Left colon (tissue), 2 donors: ENCODE data around the gene GPT2. TPM values are rescaled to one million over a fixed set of nuclear protein-coding genes. Genes with fewer than 3 reads are reported as not detected.

Experiments
- ATAC-seq: fragments of 200-7000 bp; cut with Tn5 transposase; one replicate; pipeline ENCODE4 v1.9.1; 2020; ENCODE audit warnings: mild to moderate bottlenecking, moderate library complexity
- DNase-seq, 2 donors: peaks; one replicate each; pipeline ENCODE4 v3.0.0-alpha.2; 2020
- intact Hi-C, 2 donors: fragments of 100-400 bp; cut with DNase I in 1 of 2; cut with micrococcal nuclease in 1 of 2; formaldehyde crosslinking; loops; one replicate each; pipeline versions ENCODE4 v1.11.2 to v1.14.0; 2022; cut with DNase I, micrococcal nuclease
- total RNA-seq, 2 donors: library from RNA; stranded (reverse); fragmentation: NEBNext Ultra II Directional; extraction: Animal tissue kit (Norgen Biotek cat#: 25700); gene quantifications; one replicate each; pipeline ENCODE4 v1.2.1, GENCODE V29; 2021
- donor health status: DM: no; HTN: no; CAD: no.
- donor health status: DM: yes; HTN: yes; CAD: no.

The GPT2 gene
- total RNA-seq, 2 donors from 2014 or later, result 26.8 to 32.1 TPM

GRCh38 chr16:46889245-46889941, 5.2 kb downstream of the GPT2 start:
- DNase-seq (no peak), ATAC-seq (no peak)
- intact Hi-C loops, result no loop called here

- DNase-seq (no peak), ATAC-seq (no peak)
- intact Hi-C loops, result no loop called here
Measured at GRCh38 chr16:46889942-46890300, 5.8 kb downstream of the GPT2 start.

- ATAC-seq (no peak), DNase-seq (no peak)
- intact Hi-C loops, result no loop called here
Measured at GRCh38 chr16:46891910-46892309, 7.7 kb downstream of the GPT2 start.

GRCh38 chr16:46894036-46894672, 10.0 kb downstream of the GPT2 start:
- ATAC-seq (no peak), DNase-seq (no peak)
- intact Hi-C loops, result no loop called here

GRCh38 chr16:46895399-46896313, 11.5 kb downstream of the GPT2 start:
- intact Hi-C loops, result no loop called here
- peak; percentile 36 for ATAC-seq
- no peak for DNase-seq

GRCh38 chr16:46896314-46896968, 12.3 kb downstream of the GPT2 start:
- intact Hi-C loops, result no loop called here
- DNase-seq (no peak), ATAC-seq (no peak)

GRCh38 chr16:46897471-46897870, 13.3 kb downstream of the GPT2 start:
- no peak for ATAC-seq
- DNase-seq, result no peak
- intact Hi-C loops, result no loop called here

GRCh38 chr16:46898006-46898405, 13.8 kb downstream of the GPT2 start:
- intact Hi-C loops, result no loop called here
- no peak for ATAC-seq
- no peak for DNase-seq

GRCh38 chr16:46899443-46900143, 15.4 kb downstream of the GPT2 start:
- intact Hi-C loops, result loop anchor here in 1 of 2 donors (10.0 kb wide), 1 partner anchor 45 kb away; no protein-coding TSS in a partner anchor
- no peak for ATAC-seq
- DNase-seq, result no peak

GRCh38 chr16:46900455-46901235, 16.5 kb downstream of the GPT2 start:
- DNase-seq (no peak), ATAC-seq (no peak)
- intact Hi-C loops, result loop anchor here in 1 of 2 donors (10.0 kb wide), 1 partner anchor 46 kb away; no protein-coding TSS in a partner anchor

- ATAC-seq (no peak), DNase-seq (no peak)
- intact Hi-C loops, result loop anchor here in 1 of 2 donors (10.0 kb wide), 1 partner anchor 47 kb away; no protein-coding TSS in a partner anchor
Measured at GRCh38 chr16:46901709-46902108, 17.5 kb downstream of the GPT2 start.

GRCh38 chr16:46903255-46903905, 19.2 kb downstream of the GPT2 start:
- peak; percentile 95 for ATAC-seq
- peak; percentile 66 to 79 for DNase-seq

GRCh38 chr16:46904471-46904870, 20.3 kb downstream of the GPT2 start:
- ATAC-seq, result peak; percentile 3
- intact Hi-C loops, result loop anchor here in 1 of 2 donors (10.0 kb wide), 1 partner anchor 50 kb away; no protein-coding TSS in a partner anchor

More at GRCh38 chr16:46903255-46903905, 19.2 kb downstream of the GPT2 start:
- intact Hi-C loops, result loop anchor here in 1 of 2 donors (10.0 kb wide), 1 partner anchor 49 kb away; no protein-coding TSS in a partner anchor

GRCh38 chr16:46906360-46907060, 22.3 kb downstream of the GPT2 start:
- DNase-seq (no peak), ATAC-seq (no peak)
- intact Hi-C loops, result loop anchor here (2.0 to 10.0 kb wide), 2 partner anchors 52 kb away; no protein-coding TSS in a partner anchor

More at GRCh38 chr16:46904471-46904870, 20.3 kb downstream of the GPT2 start:
- DNase-seq, result no peak

- intact Hi-C loops, result loop anchor here (2.0 to 10.0 kb wide), 2 partner anchors 52 kb away; no protein-coding TSS in a partner anchor
- ATAC-seq (no peak), DNase-seq (no peak)
Measured at GRCh38 chr16:46907061-46907774, 23.1 kb downstream of the GPT2 start.
